G401 (cell line): ENCODE data around the gene FAM234A. TPM values are rescaled to one million over a fixed set of nuclear protein-coding genes. Genes with fewer than 3 reads are reported as not detected.
"Not testable (repeated sequence)": the region's sequence is repeated elsewhere in the genome, so short reads cannot be mapped to it uniquely, and the experiment has no call there.

Experiments
- DNase-seq: peaks from one replicate; pipeline ENCODE4 v3.0.0-alpha.2; 2015; ENCODE audit warnings: low spot score
- in situ Hi-C: cut with HindIII; loops from 2 replicates; pipeline ENCODE4 v1.10.0; 2016; ENCODE audit warnings: low sequenced_read_pairs, mixed read lengths
- total RNA-seq: library from RNA; depleted of rRNA; stranded (reverse); fragments of >200 nt; shearing (Covaris generic); gene quantifications from 2 replicates; pipeline ENCODE4 v1.2.3, GENCODE V29; 2014

The FAM234A gene
- total RNA-seq, 1 experiment from 2014 or later, result 70.3 TPM

DNA sequence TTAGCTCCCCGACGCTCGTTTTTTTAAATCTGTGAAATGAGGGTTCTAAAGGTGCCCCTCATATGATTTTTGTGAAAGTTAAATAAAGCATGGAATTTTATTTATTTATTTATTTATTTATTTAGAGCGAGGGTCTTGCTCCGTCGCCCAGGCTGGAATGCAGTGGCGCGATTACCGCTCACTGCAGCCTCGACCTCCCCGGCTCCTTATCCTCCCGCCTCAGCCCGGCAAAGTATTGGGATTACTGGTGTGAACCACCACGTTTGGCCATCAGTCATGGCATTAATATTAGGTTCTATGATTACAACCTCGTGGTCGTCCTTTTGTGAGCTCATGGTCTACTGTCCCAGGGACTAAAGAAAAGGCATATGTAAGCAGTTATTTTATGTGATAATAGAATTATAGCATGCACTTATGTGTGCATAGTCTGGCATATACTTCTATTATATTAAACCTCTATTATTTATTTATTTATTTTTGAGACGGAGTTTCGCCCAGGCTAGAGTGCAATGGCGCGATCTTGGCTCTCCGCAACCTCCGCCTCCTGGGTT, 4.8 kb upstream of the FAM234A start:
- no peak for DNase-seq
- in situ Hi-C loops, result no loop called here

DNA sequence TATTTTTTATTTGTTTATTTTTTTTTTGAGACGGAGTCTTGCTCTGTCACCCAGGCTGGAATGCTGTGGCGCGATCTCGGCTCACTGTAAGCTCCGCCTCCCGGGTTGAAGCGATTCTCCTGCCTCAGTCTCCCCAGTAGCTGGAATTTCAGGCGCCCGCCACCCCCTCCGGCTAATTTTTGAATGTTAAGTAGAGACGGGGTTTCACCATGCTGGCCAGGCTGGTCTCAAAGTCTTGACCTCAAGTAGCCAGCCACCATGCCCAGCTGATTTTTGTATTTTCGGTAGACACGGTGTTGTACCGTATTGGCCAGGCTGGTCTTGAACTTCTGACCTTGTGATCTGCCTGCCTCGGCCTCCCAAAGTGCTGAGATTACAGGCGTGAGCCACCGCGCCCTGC, 4.3 kb upstream of the FAM234A start:
- in situ Hi-C loops, result not testable (repeated sequence)

DNA sequence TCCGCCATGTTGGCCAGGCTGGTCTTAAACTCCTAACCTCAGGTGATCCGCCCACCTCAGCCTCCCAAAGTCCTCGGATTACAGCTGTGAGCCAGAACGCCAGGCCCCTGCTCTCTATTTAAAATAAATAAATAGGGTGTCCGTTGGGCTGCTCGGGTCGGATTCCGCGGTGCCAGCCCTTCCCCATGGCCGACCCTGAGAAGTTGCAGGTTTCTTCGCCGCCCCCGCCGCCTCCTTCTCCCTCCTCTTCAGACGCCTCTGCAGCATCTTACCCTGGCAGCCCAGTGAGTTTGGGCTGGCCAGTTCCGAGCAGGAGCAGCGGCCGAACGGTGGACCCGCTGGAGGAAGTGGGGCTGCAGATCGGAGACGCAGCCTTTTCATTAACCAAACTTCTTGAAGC, 3.7 kb upstream of the FAM234A start:
- no peak for DNase-seq
- in situ Hi-C loops, result no loop called here

More for the DNA sequence above, 4.3 kb upstream of the FAM234A start:
- not testable (repeated sequence) for DNase-seq

DNA sequence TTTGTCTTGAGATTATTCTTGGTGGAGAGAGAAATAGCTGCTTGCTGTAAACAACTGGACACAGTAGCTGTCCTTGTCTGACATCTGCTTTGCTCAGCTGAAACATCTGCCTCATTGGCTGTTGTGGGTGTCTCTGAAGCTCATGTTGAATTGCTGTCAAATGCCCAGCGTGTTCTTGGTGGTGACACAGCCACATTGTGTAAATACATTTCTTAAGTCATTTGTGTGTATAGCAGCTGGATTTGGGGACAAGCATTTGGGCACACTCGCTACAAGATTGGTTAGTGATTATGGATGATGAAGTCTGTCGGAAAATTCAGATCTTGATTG, 5.3 kb downstream of the FAM234A start:
- DNase-seq, result no peak
- in situ Hi-C loops, result no loop called here

DNA sequence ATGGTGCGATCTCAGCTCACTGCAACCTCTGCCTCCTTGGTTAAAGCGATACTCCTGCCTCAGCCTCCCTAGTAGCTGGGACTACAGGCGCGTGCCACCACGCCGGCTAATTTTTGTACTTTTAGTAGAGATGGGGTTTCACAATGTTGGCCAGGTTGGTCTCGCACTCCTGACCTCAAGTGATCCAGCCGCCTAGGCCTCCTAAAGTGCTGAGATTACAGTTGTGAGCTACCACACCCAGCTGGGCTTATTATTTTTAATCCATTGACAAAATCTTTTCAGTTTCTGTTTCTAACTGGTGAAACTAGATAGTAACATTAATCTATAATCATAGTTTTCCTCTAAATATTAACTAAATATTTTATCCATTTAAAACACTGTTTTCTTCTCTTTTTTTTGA, 5.9 kb downstream of the FAM234A start:
- DNase-seq, result no peak
- in situ Hi-C loops, result no loop called here

DNA sequence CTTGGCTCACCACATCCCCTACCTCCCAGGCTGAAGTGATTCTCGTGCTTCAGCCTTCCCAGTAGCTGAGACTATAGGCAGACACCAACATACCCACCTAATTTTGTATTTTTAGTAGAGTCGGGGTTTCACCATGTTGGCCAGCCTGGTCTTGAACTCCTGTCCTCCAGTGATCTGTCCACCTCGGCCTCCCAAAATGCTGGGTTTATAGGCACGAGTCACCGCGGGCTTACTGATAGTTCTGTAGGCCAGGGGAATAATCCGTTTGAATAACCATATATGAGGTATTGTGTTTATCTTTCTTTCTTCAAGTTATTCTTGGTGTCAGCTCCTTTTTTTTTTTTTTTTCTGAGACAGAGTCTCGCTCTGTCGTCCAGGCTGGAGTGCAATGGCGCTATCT, 7.7 kb downstream of the FAM234A start:
- in situ Hi-C loops, result no loop called here
- DNase-seq, result no peak

DNA sequence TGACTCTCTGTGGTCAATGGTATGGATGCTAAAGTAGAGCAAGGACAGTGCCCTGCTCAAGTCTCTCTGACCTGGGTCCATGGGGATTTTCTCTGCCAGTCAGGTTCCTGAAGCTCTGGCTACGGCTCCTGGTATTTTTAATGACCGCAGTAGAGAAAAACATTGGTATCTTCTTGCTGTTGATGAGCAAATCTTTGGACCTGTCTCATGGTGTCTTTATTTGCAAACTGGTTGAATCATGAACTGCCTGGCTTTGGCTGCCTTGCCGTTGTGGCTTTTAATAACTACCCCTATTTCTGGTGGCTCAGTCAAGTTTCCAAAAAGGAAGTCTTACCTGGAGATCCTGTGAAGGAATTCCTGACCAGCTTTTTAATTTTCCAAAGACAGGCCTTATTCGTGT, 8.7 kb downstream of the FAM234A start:
- in situ Hi-C loops, result no loop called here
- no peak for DNase-seq

DNA sequence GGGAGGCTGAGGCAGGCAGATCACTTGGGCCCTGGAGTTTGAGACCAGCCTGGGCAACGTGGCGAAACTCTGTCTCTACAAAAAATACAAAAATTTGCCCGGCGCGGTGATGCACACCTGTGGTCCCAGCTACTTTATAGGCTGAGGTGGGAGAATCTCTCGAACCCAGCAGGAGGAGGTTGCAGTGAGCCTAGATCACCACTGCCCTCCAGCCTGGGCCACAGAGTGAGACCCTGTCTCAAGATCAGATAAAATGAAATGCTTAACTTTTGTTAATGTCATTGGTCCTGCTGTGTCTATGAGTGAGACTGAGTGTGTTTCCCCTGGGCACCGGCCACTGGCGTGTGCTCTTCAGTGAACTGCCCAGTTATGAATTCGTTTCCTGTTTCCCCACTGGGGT, 10.5 kb downstream of the FAM234A start:
- in situ Hi-C loops, result loop anchor here (5.0 kb wide), 1 partner anchor 48 kb away; no protein-coding TSS in a partner anchor
- no peak for DNase-seq

DNA sequence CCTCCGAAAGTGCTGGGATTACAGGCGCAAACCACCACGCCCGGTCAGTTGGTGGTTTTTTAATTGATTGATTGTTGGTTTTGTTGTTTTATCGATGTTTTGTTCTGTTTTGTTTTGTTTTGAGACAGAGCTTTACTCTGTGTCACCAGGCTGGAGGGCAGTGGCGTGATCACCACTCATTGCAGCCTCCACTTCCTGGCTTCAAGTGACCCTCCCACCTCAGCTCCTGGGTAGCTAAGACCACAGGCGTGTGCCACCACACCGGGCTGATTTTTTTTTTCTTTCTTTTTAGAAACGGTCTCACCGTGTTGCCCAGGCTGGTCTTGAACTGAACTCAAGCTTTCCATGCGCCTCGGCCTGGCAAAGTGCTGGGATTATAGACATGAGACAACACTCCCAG, 12.4 kb downstream of the FAM234A start:
- DNase-seq, result no peak
- in situ Hi-C loops, result loop anchor here (5.0 kb wide), 1 partner anchor 50 kb away; no protein-coding TSS in a partner anchor

DNA sequence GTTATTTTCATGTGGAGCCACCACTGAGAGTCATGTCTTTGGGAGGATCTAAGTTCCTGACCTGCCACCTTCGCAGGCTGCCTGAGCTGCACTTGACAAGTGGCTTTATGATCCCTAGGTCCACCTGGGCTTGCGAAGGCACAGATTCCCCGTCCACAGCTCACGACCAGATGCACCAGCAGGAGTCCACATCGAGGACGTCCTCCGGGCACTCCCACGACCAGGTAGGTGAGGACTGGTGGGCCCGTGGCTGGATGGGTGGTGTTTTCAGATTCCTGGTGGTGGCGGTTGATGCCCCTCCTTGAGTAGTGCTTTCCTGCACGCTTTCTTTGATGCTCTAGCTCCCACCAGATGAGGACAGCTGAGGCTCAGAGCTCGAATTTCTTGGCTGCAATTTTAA, 14.8 kb downstream of the FAM234A start:
- in situ Hi-C loops, result loop anchor here (5.0 kb wide), 1 partner anchor 52 kb away; no protein-coding TSS in a partner anchor

DNA sequence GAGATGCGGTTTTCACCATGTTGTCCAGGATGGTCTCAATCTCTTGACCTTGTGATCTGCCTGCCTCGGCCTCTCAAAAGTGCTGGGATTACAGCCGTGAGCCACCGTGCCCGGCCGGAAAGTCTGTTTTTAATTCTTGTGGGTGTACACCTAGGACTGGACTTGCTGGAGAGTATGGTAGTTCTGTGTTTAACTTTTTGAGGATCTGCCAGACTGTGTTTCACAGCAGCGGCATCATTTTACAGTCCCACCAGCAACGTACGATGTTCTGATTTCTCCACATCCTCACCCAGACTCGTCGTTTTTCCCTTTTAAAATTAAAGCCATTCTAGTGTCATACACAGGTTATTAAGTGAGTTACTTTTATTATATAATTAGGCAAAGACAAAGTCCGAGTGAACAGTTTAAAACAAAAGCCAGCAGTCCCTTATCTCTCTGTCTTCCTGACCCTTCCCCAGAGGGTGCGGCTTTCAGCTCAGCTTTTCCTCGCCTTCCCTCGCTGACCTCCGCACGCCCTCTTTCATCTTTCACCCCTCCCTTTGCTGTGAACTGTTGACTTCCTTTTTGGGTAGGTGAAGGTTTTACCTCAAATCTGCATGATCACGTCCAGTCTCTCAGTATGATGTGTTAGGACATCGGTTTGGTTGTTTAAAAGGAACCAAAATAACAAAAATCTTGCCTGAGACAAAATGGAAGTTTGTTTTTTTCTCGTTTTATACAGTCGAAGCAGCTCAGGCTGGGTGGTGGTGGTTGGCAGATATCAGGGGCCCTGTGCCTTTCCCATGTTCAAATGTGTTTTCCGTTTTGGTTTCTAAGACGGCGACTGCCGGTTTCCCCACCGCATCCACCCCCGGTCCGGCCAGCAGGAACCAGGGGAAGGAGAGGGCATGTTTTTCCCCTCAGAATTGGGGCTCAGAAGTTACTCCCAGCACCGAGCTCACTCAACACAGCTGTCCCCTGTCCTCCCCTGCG, 18.0 kb downstream of the FAM234A start:
- in situ Hi-C loops, result no loop called here
- DNase-seq, result no peak

More for the DNA sequence above, 14.8 kb downstream of the FAM234A start:
- no peak for DNase-seq

DNA sequence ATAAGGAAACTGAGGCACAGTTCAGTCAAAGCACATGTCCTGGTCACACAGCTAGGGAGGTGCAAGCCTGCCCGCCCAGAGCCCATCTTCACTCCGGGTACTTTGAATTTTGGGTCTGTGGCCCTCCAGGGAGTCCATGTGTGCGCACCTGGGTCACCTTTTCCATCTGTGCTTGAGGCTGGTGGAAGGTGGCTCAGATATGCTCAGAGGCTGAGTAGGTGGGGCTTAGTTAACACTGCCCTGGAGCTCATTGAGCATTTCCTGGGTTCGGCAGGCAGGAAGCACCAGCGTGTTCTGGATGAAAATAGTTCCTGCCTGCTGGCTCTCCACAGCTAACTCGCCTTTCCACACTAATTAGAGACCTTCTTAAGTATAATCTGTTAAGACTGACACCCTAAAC, 19.2 kb downstream of the FAM234A start:
- no peak for DNase-seq
- in situ Hi-C loops, result no loop called here

DNA sequence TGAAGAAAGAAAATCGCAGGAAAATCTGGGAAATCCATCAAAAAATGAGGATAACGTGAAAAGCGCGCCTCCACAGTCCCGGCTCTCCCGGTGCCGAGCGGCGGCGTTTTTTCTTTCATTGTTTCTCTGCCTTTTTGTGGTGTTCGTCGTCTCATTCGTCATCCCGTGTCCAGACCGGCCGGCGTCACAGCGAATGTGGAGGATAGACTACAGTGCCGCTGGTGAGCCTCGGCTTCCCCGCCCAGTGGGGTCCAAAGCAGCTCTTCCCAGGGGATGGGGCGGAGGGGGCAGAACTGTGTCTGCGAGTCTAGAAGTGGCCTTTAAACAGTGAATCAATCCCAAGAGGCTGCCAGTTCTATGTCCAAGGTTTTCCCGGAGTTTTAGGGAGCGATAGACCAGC, 19.8 kb downstream of the FAM234A start:
- in situ Hi-C loops, result no loop called here
- DNase-seq, result no peak

DNA sequence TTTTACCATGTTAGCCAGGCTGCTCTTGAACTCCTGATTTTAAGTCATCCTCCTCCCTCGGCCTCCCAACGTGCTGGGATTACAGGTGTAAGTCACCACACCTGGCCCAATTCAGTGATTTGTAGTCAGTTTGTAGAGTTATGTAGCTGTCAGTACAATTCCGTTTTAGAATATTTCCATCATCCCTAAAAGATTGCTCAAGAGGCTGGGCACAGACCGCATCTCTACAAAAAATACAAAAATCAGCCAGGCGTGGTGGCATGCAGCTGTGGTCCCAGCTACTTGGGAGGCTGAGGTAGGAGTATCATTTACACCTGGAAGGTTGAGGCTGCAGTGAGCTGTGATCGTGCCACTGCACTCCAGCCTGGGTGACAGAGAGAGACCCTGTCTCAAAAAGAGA, 20.6 kb downstream of the FAM234A start:
- DNase-seq, result no peak
- in situ Hi-C loops, result no loop called here

DNA sequence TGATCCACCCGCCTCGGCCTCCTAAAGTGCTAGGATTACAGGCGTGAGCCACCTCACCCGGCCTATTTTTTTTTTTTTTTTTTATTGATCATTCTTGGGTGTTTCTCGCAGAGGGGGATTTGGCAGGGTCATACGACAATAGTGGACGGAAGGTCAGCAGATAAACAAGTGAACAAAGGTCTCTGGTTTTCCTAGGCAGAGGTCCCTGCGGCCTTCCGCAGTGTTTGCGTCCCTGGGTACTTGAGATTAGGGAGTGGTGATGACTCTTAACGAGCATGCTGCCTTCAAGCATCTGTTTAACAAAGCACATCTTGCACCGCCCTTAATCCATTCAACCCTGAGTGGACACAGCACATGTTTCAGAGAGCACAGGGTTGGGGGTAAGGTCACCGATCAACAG, 23.5 kb downstream of the FAM234A start:
- DNase-seq, in situ Hi-C loops: not testable (repeated sequence)

DNA sequence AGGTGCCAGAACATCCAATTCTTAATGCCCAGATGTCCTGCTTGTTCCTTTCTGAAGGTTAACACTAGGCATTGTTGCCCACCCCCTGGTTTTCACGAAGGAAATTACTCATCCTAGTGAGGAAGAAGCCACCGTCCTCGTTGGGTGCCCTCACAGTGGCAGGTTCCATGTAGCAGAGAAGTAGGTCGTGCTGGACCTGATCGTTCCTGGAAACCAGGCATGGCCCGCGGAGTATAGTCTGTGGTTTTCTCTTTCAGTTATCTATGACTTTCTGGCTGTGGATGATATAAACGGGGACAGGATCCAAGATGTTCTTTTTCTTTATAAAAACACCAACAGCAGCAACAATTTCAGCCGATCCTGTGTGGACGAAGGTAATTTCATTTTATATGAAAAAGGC, 24.6 kb downstream of the FAM234A start:
- in situ Hi-C loops, result no loop called here
- DNase-seq, result no peak

DNA sequence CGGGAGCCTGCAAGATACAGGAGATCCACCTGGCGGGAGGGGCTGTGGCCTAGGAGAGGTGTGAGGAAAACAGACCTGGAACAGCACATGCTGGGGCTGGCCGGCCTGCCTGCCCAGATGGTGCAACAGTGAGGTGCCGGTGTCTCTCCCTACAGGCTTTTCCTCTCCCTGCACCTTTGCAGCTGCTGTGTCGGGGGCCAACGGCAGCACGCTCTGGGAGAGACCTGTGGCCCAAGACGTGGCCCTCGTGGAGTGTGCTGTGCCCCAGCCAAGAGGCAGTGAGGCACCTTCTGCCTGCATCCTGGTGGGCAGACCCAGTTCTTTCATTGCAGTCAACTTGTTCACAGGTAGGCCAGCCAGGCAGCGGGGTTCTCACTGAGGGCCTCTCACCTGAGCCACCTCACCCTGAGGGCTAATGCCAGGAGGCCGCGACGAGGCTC, 25.2 kb downstream of the FAM234A start:
- DNase-seq, result peak; percentile 90
- in situ Hi-C loops, result no loop called here

DNA sequence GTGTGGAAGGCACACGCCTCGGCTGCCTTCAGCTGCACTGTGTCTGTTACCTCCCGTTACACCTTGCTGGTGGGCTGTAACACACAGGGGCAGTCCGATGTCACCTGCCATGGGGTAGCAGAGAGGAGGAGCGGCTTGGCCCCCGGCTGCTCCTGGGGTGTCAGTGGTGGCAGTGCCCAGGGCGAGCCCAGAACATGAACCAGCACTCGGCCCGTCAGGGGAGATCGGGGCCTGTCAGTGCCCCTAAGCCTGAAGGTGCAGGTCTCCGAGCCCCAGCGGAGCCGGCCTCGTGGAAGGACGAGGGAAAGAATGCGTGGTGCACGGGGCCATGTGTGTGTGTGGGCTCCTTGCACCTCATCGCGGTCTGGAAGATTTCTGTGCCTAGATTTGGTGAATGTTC, 25.7 kb downstream of the FAM234A start:
- DNase-seq, result no peak
- in situ Hi-C loops, result no loop called here

DNA sequence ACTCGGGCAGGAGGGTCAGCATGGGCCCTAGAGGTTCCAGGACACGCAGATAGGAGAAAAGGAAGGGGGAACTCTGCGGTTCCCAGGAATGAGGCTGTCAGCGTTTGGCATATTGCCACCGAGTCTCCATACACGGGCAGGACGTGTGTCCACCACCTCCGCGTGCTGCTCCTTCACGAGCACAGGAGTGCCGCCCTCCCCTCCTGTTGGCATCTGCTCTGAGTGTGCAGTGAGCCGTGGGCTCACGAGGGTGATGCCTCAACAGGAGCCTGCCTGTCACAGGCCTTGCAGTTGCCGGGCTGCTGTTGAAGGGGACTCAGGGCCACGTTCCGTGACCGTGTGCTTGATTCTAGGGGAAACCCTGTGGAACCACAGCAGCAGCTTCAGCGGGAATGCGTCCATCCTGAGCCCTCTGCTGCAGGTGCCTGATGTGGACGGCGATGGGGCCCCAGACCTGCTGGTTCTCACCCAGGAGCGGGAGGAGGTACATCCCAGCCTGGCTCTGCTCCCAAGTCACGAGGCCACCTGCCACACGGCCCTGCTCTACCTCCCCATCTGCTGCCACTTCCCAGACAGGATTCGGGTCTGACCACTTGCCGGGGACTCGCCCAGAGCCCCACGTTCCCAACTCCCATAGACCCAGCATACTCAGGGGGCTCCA, 26.5 kb downstream of the FAM234A start:
- peak; percentile 85 for DNase-seq
- in situ Hi-C loops, result no loop called here

DNA sequence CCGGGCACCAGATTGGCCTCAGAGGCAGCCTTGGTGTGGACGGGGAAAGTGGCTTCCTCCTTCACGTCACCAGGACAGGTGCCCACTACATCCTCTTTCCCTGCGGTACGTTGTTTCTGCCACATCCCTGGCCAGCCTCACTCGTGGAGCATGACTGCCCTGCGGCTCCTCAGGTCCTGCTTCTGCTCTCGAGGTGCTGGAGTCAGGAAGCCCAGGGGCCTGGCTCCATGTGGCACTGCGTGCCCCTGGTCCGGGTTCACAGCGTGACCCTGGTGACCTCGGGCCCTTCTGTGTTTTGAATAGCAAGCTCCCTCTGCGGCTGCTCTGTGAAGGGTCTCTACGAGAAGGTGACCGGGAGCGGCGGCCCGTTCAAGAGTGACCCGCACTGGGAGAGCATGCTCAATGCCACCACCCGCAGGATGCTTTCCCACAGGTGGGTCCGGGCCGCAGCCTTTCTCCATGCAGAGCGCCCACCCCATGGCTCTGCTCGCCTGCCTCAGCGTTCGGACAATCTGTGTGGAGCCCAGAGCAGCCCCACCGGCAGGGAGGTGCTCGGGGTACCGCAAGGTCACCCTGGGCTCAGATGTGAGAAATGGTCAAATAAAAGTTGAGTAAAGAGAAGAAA, 27.6 kb downstream of the FAM234A start:
- in situ Hi-C loops, result no loop called here
- no peak for DNase-seq
